ENCODE data around the gene TRIP10.

DNA sequence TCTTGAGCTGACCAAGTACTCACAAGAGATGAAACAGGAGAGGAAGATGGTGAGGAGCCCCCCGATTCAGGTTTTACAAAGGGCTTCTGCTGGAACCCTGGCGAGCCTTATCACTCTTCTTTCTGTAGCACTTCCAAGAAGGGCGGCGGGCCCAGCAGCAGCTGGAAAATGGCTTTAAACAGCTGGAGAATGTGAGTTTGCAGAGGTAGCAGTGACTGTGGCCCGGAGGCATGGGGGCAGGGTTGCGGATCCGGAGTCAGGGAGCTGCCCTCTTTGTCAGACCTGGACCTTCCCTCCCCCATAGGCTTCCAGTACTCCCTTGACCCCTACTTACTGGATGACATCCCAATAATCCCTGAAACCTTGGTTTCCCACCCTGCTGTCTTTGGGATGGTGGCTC lies 3.6 kb downstream of the TRIP10 start:
- TF ChIP-seq, protein P1, sequence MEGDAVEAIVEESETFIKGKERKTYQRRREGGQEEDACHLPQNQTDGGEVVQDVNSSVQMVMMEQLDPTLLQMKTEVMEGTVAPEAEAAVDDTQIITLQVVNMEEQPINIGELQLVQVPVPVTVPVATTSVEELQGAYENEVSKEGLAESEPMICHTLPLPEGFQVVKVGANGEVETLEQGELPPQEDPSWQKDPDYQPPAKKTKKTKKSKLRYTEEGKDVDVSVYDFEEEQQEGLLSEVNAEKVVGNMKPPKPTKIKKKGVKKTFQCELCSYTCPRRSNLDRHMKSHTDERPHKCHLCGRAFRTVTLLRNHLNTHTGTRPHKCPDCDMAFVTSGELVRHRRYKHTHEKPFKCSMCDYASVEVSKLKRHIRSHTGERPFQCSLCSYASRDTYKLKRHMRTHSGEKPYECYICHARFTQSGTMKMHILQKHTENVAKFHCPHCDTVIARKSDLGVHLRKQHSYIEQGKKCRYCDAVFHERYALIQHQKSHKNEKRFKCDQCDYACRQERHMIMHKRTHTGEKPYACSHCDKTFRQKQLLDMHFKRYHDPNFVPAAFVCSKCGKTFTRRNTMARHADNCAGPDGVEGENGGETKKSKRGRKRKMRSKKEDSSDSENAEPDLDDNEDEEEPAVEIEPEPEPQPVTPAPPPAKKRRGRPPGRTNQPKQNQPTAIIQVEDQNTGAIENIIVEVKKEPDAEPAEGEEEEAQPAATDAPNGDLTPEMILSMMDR (IDR thresholded peaks at IDR 0.05): no peak
- no peak for TF ChIP-seq POLR2A (IDR thresholded peaks at IDR 0.05)

Data from heart left ventricle (tissue), 13 donors.